Activated naive CD8-positive, alpha-beta T cell treated with anti-CD3 and anti-CD28 coated beads, Interleukin-2, amount 50 U/mL, for 24 hours (primary cell): ENCODE measurements around the gene P2RX5.

Source experiments
- ATAC-seq: fragments of 150-1000 bp; cut with Tn5 transposase; one replicate; pipeline ENCODE4 v1.10.0; 2021
- DNase-seq: peaks from one replicate; pipeline ENCODE4 v3.0.0; 2021
- H3K27ac Mint-ChIP-seq: one replicate; pipeline ENCODE4 v1.8.0; 2021; ENCODE audit warnings: mild to moderate bottlenecking, mixed read lengths
- H3K27me3 Mint-ChIP-seq: one replicate; pipeline ENCODE4 v1.8.0; 2021; ENCODE audit warnings: mixed read lengths
- H3K36me3 Mint-ChIP-seq: one replicate; pipeline ENCODE4 v1.8.0; 2021; ENCODE audit warnings: low read depth, mixed read lengths
- H3K4me1 Mint-ChIP-seq: one replicate; pipeline ENCODE4 v1.8.0; 2021; ENCODE audit warnings: mixed read lengths
- H3K4me3 Mint-ChIP-seq: one replicate; pipeline ENCODE4 v1.8.0; 2021; ENCODE audit warnings: mild to moderate bottlenecking, moderate library complexity, mixed read lengths
- H3K9me3 Mint-ChIP-seq: one replicate; pipeline ENCODE4 v1.8.0; 2021; ENCODE audit warnings: mixed read lengths

The P2RX5 gene

GRCh38 chr17:3698139-3698538, 2.2 kb upstream of the P2RX5 start:
- H3K4me1 Mint-ChIP-seq: peaks cover 21% of the 10 kb centered on the region
- DNase-seq (no peak), ATAC-seq (no peak)
- peaks cover 2% of the 10 kb centered on the region for H3K27me3 Mint-ChIP-seq
- peaks cover 7% of the 10 kb centered on the region for H3K36me3 Mint-ChIP-seq
- H3K9me3 Mint-ChIP-seq: no peaks in the 10 kb centered on the region
- no peak overlapping the region for H3K4me3 Mint-ChIP-seq
- no peak overlapping the region for H3K27ac Mint-ChIP-seq

GRCh38 chr17:3697103-3697476, 1.1 kb upstream of the P2RX5 start:
- peaks cover 2% of the 10 kb centered on the region for H3K27me3 Mint-ChIP-seq
- DNase-seq (no peak), ATAC-seq (no peak)
- no peak overlapping the region for H3K4me3 Mint-ChIP-seq
- peaks cover 28% of the 10 kb centered on the region for H3K4me1 Mint-ChIP-seq
- H3K36me3 Mint-ChIP-seq: peaks cover 2% of the 10 kb centered on the region
- no peaks in the 10 kb centered on the region for H3K9me3 Mint-ChIP-seq
- no peak overlapping the region for H3K27ac Mint-ChIP-seq

- peaks cover 25% of the 10 kb centered on the region for H3K4me1 Mint-ChIP-seq
- no peak overlapping the region for H3K27ac Mint-ChIP-seq
Measured at GRCh38 chr17:3695129-3695722, 729 bp downstream of the P2RX5 start.

GRCh38 chr17:3693829-3694231, 2.1 kb downstream of the P2RX5 start:
- peak; percentile 62 for DNase-seq
- Mint-ChIP-seq H3K4me3 (peak overlapping the region; percentile 81), H3K4me1 (peaks cover 28% of the 10 kb centered on the region), H3K27ac (peak overlapping the region; percentile 88), H3K36me3 (peaks cover 5% of the 10 kb centered on the region), H3K27me3 (peaks cover 2% of the 10 kb centered on the region), H3K9me3 (no peaks in the 10 kb centered on the region)
- peak; percentile 69 for ATAC-seq

More at GRCh38 chr17:3695129-3695722, 729 bp downstream of the P2RX5 start:
- Mint-ChIP-seq H3K27me3 (peaks cover 2% of the 10 kb centered on the region), H3K4me3 (peak overlapping the region; percentile 81), H3K36me3 (peaks cover 2% of the 10 kb centered on the region), H3K9me3 (no peaks in the 10 kb centered on the region)
- no peak for ATAC-seq
- DNase-seq: no peak

GRCh38 chr17:3693141-3693540, 2.8 kb downstream of the P2RX5 start:
- no peaks in the 10 kb centered on the region for H3K9me3 Mint-ChIP-seq
- H3K27me3 Mint-ChIP-seq: peaks cover 2% of the 10 kb centered on the region
- DNase-seq (no peak), ATAC-seq (no peak)
- H3K27ac Mint-ChIP-seq: no peak overlapping the region
- H3K4me1 Mint-ChIP-seq: peaks cover 31% of the 10 kb centered on the region
- peaks cover 5% of the 10 kb centered on the region for H3K36me3 Mint-ChIP-seq
- H3K4me3 Mint-ChIP-seq: peak overlapping the region; percentile 32

GRCh38 chr17:3692346-3692745, 3.6 kb downstream of the P2RX5 start:
- H3K27me3 Mint-ChIP-seq: no peaks in the 10 kb centered on the region
- no peaks in the 10 kb centered on the region for H3K9me3 Mint-ChIP-seq
- ATAC-seq: no peak
- H3K36me3 Mint-ChIP-seq: peaks cover 5% of the 10 kb centered on the region
- peaks cover 31% of the 10 kb centered on the region for H3K4me1 Mint-ChIP-seq
- no peak overlapping the region for H3K4me3 Mint-ChIP-seq
- H3K27ac Mint-ChIP-seq: no peak overlapping the region
- no peak for DNase-seq

- H3K27ac Mint-ChIP-seq: no peak overlapping the region
- H3K9me3 Mint-ChIP-seq: no peaks in the 10 kb centered on the region
- H3K4me3 Mint-ChIP-seq: no peak overlapping the region
- H3K4me1 Mint-ChIP-seq: peaks cover 31% of the 10 kb centered on the region
- no peaks in the 10 kb centered on the region for H3K27me3 Mint-ChIP-seq
- H3K36me3 Mint-ChIP-seq: peaks cover 5% of the 10 kb centered on the region
- no peak for ATAC-seq
- DNase-seq: no peak
Measured at GRCh38 chr17:3691617-3692067, 4.3 kb downstream of the P2RX5 start.

- no peaks in the 10 kb centered on the region for H3K9me3 Mint-ChIP-seq
- ATAC-seq (no peak), DNase-seq (no peak)
- H3K36me3 Mint-ChIP-seq: peaks cover 5% of the 10 kb centered on the region
- no peaks in the 10 kb centered on the region for H3K27me3 Mint-ChIP-seq
- no peak overlapping the region for H3K27ac Mint-ChIP-seq
- H3K4me3 Mint-ChIP-seq: no peak overlapping the region
- peaks cover 29% of the 10 kb centered on the region for H3K4me1 Mint-ChIP-seq
Measured at GRCh38 chr17:3690094-3690715, 5.8 kb downstream of the P2RX5 start.

- Mint-ChIP-seq H3K27me3 (no peaks in the 10 kb centered on the region), H3K4me1 (peaks cover 27% of the 10 kb centered on the region), H3K9me3 (no peaks in the 10 kb centered on the region), H3K27ac (no peak overlapping the region), H3K4me3 (no peak overlapping the region), H3K36me3 (peaks cover 5% of the 10 kb centered on the region)
- no peak for DNase-seq
- ATAC-seq: no peak
Measured at GRCh38 chr17:3689262-3690093, 6.5 kb downstream of the P2RX5 start.

GRCh38 chr17:3688852-3689261, 7.1 kb downstream of the P2RX5 start:
- ATAC-seq (no peak), DNase-seq (no peak)
- no peaks in the 10 kb centered on the region for H3K27me3 Mint-ChIP-seq
- no peak overlapping the region for H3K27ac Mint-ChIP-seq
- H3K9me3 Mint-ChIP-seq: no peaks in the 10 kb centered on the region
- H3K36me3 Mint-ChIP-seq: peaks cover 3% of the 10 kb centered on the region
- no peak overlapping the region for H3K4me3 Mint-ChIP-seq
- peaks cover 21% of the 10 kb centered on the region for H3K4me1 Mint-ChIP-seq

GRCh38 chr17:3688027-3688553, 7.9 kb downstream of the P2RX5 start:
- Mint-ChIP-seq H3K27me3 (no peaks in the 10 kb centered on the region), H3K4me3 (no peak overlapping the region), H3K36me3 (peaks cover 3% of the 10 kb centered on the region), H3K4me1 (peaks cover 18% of the 10 kb centered on the region), H3K27ac (no peak overlapping the region), H3K9me3 (no peaks in the 10 kb centered on the region)
- ATAC-seq (no peak), DNase-seq (no peak)

- Mint-ChIP-seq H3K4me1 (peaks cover 12% of the 10 kb centered on the region), H3K27ac (no peak overlapping the region), H3K9me3 (no peaks in the 10 kb centered on the region), H3K27me3 (no peaks in the 10 kb centered on the region), H3K36me3 (peaks cover 3% of the 10 kb centered on the region), H3K4me3 (no peak overlapping the region)
- no peak for DNase-seq
- ATAC-seq: no peak
Measured at GRCh38 chr17:3685174-3685573, 10.8 kb downstream of the P2RX5 start.

GRCh38 chr17:3683054-3683511, 12.9 kb downstream of the P2RX5 start:
- no peaks in the 10 kb centered on the region for H3K9me3 Mint-ChIP-seq
- peak overlapping the region; percentile 10 for H3K27ac Mint-ChIP-seq
- H3K4me3 Mint-ChIP-seq: no peak overlapping the region
- H3K27me3 Mint-ChIP-seq: no peaks in the 10 kb centered on the region
- DNase-seq: peak; percentile 61
- peak; percentile 78 for ATAC-seq
- H3K36me3 Mint-ChIP-seq: no peaks in the 10 kb centered on the region
- peaks cover 7% of the 10 kb centered on the region for H3K4me1 Mint-ChIP-seq

GRCh38 chr17:3682033-3682432, 13.9 kb downstream of the P2RX5 start:
- no peak for ATAC-seq
- Mint-ChIP-seq H3K27ac (no peak overlapping the region), H3K27me3 (no peaks in the 10 kb centered on the region), H3K4me1 (peaks cover 7% of the 10 kb centered on the region), H3K36me3 (peaks cover 3% of the 10 kb centered on the region), H3K9me3 (no peaks in the 10 kb centered on the region), H3K4me3 (no peak overlapping the region)
- no peak for DNase-seq
